Prostate gland (tissue), 2 donors: Measurements from ENCODE around the gene IGF2. TPM values are rescaled to one million over a fixed set of nuclear protein-coding genes. Genes with fewer than 3 reads are reported as not detected.

Experiments used
- DNase-seq: peaks from one replicate; pipeline ENCODE4 v3.0.0-alpha.2; 2019; ENCODE audit warnings: low spot score
- H3K27ac ChIP-seq, 2 donors: fragments of 200-600 bp; sonication (generic); 2 replicates each; pipeline ENCODE4 v1.5.1; 2017 to 2019
- H3K27me3 ChIP-seq: fragments of 200-600 bp; sonication (generic); replicated peaks from 2 replicates; pipeline ENCODE4 v1.5.1; 2019; ENCODE audit not compliant: insufficient read depth
- H3K36me3 ChIP-seq, 2 donors: fragments of 200-600 bp; sonication (generic); 1 replicate in 1 of 2; 2 replicates in 1 of 2; pipeline versions ENCODE4 v1.5.1 to v1.8.1; 2017 to 2019
- H3K4me1 ChIP-seq: fragments of 200-600 bp; sonication (generic); replicated peaks from 2 replicates; pipeline ENCODE4 v1.5.1; 2019
- H3K4me3 ChIP-seq, 2 donors: fragments of 200-600 bp; sonication (generic); 2 replicates each; pipeline ENCODE4 v1.5.1; 2017 to 2019
- H3K9me3 ChIP-seq: fragments of 200-600 bp; sonication (generic); 2 replicates; pipeline ENCODE4 v1.5.1; 2017
- POLR2A ChIP-seq: fragments of 450-650 bp; IDR thresholded peaks from one replicate; pipeline ENCODE4 v1.6.1; 2016; ENCODE audit warnings: antibody characterized with exemption, mild to moderate bottlenecking
- POLR2AphosphoS5 ChIP-seq: sonication (generic); formaldehyde crosslinking; IDR thresholded peaks from one replicate; pipeline ENCODE4 v1.6.1; 2017; ENCODE audit warnings: antibody characterized with exemption
- WGBS: methylation state at CpG from one replicate; pipeline ENCODE4 v1.1.5; 2018; 5-methylcytosine and 5-hydroxymethylcytosine counted together
- intact Hi-C: fragments of 100-400 bp; cut with DNase I; formaldehyde crosslinking; loops from one replicate; pipeline ENCODE4 v1.14.2; 2022
- total RNA-seq, 2 donors: library from RNA; depleted of rRNA; stranded (reverse); fragments of >200 nt; gene quantifications; one replicate each; pipeline ENCODE4 v1.1.0, GENCODE V29; 2016
- TF ChIP-seq, protein P1 (sequence below), 4 experiments: fragments of 200-600 bp in 2 of 4; fragments of 450-650 bp in 2 of 4; sonication (generic) in 2 of 4; IDR thresholded peaks; 1 replicate in 3 of 4; 2 replicates in 1 of 4; pipeline ENCODE4 v1.5.1; 2016 to 2019; ENCODE audit warnings: antibody characterized with exemption in 4 of 4, mild to moderate bottlenecking in 2 of 4, moderate library complexity in 2 of 4

IGF2 gene
- total RNA-seq, 2 donors from 2014 or later: 4.1 to 80.7 TPM

DNA sequence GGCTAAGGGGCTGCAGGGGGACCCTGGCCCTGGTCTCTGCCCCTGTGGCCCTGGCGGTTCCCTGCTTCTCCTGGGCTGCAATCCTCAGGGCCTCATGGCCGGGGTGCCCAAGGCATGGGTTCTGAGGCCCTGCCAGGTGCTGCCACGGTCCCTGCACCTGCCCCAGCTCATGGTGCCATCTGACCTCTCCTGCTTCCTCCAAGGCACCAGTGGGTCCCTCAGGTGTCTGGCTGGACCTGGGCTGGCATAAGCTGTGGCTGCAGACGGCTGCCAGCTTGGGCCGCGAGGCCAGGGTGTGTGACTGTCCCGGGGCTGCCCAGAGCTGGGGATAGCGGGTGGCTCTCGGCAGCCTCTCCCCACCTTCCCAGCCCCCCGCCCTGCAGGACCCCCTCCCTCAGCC is 19.8 kb upstream of the IGF2 start:
- DNase-seq: no peak

DNA sequence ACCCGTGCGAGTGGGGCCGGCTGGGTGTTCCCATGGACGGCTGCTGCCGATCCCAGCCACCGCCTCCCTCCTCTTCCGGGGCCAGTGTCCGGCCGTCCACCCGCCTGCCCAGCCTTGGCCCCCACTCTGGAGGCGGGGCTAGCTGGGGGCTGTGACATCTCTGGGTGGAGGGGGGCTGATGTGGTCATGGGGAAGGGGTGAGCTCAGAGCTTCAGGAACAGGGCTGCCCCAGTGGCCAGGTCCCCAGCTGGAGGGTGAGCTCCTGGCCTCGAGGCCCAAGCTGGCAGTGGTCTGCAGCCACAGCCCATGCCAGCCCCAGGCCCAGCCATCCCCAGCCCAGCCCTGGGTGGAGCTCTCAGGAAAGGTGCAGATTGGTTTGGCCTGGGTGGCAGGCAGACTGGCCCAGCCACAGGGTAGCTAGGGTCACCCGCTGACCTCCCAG is 19.1 kb upstream of the IGF2 start:
- H3K27me3 ChIP-seq: no peaks in the 10 kb centered on the region
- DNase-seq: no peak
- H3K4me1 ChIP-seq: no peaks in the 10 kb centered on the region
- no peaks in the 10 kb centered on the region for H3K9me3 ChIP-seq
- no peaks in the 10 kb centered on the region for H3K36me3 ChIP-seq
- intact Hi-C loops: loop anchor here (10.0 kb wide), 2 partner anchors 234 to 504 kb away; no protein-coding TSS in a partner anchor
- no peak overlapping the region for H3K27ac ChIP-seq
- no peak for TF ChIP-seq POLR2A
- TF ChIP-seq, protein P1, sequence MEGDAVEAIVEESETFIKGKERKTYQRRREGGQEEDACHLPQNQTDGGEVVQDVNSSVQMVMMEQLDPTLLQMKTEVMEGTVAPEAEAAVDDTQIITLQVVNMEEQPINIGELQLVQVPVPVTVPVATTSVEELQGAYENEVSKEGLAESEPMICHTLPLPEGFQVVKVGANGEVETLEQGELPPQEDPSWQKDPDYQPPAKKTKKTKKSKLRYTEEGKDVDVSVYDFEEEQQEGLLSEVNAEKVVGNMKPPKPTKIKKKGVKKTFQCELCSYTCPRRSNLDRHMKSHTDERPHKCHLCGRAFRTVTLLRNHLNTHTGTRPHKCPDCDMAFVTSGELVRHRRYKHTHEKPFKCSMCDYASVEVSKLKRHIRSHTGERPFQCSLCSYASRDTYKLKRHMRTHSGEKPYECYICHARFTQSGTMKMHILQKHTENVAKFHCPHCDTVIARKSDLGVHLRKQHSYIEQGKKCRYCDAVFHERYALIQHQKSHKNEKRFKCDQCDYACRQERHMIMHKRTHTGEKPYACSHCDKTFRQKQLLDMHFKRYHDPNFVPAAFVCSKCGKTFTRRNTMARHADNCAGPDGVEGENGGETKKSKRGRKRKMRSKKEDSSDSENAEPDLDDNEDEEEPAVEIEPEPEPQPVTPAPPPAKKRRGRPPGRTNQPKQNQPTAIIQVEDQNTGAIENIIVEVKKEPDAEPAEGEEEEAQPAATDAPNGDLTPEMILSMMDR (IDR thresholded peaks at IDR 0.05): no peak
- no peak for TF ChIP-seq POLR2AphosphoS5
- 75% methylated on average over 13 of the region's 13 CpGs for WGBS
- H3K4me3 ChIP-seq: no peak overlapping the region

More for the DNA sequence above, 19.8 kb upstream of the IGF2 start:
- no peaks in the 10 kb centered on the region for H3K27me3 ChIP-seq
- no peaks in the 10 kb centered on the region for H3K9me3 ChIP-seq
- intact Hi-C loops: loop anchor here (10.0 kb wide), 2 partner anchors 234 to 504 kb away; no protein-coding TSS in a partner anchor
- no peaks in the 10 kb centered on the region for H3K36me3 ChIP-seq
- no peak overlapping the region for H3K27ac ChIP-seq
- TF ChIP-seq POLR2AphosphoS5: no peak
- TF ChIP-seq, protein P1 (IDR thresholded peaks at IDR 0.05): no peak
- TF ChIP-seq POLR2A: no peak
- H3K4me1 ChIP-seq: no peaks in the 10 kb centered on the region
- 78% methylated on average over 10 of the region's 10 CpGs for WGBS
- H3K4me3 ChIP-seq: no peak overlapping the region

DNA sequence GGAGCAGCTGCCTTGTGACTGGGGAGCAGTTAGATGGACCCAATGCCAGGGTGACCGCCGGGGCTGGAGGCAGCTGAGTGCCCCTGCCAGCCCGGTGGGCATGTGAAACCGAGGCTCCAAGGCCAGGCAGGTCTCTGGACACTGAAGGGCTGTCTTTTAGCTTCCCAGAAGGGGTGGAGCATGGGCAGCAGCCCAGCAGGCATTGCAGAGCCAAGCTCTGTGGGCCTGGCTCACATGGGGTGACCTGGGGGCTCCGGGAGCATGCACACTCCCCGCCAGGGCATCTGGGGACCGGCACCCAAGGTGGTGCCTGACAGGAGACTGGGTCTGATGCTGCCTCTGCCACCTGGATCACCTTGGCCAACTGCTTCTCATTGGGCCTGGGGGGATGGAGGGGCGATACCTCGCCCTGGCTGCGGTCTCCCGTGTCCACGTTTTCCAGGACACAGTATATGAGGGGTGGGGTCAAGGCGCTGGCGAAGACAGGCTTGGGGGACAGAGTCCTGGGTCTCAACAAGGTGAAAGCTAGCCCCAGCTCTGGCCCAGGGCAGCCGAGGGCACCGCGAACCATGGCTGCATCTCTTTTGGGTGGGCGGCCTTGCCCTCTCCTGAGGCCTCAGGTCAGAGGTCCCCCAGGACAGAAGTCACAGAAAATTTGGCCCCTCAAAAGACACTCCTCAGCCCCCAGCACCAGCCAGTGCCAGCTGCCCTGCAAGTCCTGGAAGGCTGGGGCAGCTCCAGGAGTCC is 18.3 kb upstream of the IGF2 start:
- no peak overlapping the region for H3K4me3 ChIP-seq
- DNase-seq: no peak
- intact Hi-C loops: loop anchor here (10.0 kb wide), 2 partner anchors 233 to 503 kb away; no protein-coding TSS in a partner anchor
- H3K27me3 ChIP-seq: no peaks in the 10 kb centered on the region
- no peaks in the 10 kb centered on the region for H3K9me3 ChIP-seq
- no peaks in the 10 kb centered on the region for H3K4me1 ChIP-seq
- 80% methylated on average over 18 of the region's 18 CpGs for WGBS
- TF ChIP-seq, protein P1 (IDR thresholded peaks at IDR 0.05): no peak
- TF ChIP-seq POLR2A (no peak), POLR2AphosphoS5 (no peak)
- no peak overlapping the region for H3K27ac ChIP-seq
- no peaks in the 10 kb centered on the region for H3K36me3 ChIP-seq

DNA sequence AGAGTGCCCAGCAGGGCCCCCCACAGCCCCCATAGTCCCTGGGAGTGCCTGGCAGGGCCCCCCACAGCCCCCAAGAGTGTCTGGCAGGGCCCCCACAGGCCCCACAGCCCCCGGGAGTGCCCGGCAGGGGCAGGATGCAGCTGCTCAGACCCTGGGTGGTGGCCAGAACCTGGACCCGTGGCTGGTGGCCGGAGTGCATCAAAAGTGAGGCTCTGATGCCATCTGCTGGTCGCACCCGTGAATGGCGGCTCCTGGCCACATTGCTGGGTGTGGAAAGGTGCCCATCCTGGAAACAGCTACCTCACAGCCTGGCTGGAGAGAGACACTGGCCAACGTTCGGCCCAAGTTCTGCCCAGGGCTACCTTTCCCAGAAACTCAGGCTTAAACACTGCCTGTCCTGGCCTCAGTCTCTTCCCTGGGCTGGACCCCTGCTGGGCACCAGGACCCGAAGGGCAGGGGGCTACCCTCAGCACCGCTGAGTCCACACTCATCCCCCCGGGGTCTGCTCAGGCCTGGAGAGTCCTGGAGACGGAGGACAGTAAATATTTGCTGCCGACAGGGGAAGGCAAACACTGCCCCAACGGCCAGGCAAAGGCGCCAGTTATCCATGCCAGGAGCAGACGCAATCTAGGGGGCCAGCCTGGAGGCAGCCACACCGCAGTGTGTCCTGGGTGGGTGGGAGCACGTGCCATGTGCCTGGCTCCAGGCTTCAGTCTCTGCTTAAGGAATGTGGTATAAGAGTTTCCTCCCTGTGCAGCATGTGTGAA is 17.4 kb upstream of the IGF2 start:
- no peaks in the 10 kb centered on the region for H3K27me3 ChIP-seq
- H3K9me3 ChIP-seq: no peaks in the 10 kb centered on the region
- H3K36me3 ChIP-seq: no peaks in the 10 kb centered on the region
- no peak overlapping the region for H3K4me3 ChIP-seq
- TF ChIP-seq, protein P1 (IDR thresholded peaks at IDR 0.05): peak; percentile 25 to 88 (median 79)
- TF ChIP-seq POLR2AphosphoS5 (peak; percentile 8), POLR2A (no peak)
- WGBS: 24% methylated on average over 19 of the region's 19 CpGs
- peak; percentile 69 for DNase-seq
- intact Hi-C loops: loop anchor here (10.0 kb wide), 2 partner anchors 232 to 502 kb away; no protein-coding TSS in a partner anchor
- no peaks in the 10 kb centered on the region for H3K4me1 ChIP-seq
- peak overlapping the region; percentile 10 to 30 for H3K27ac ChIP-seq
